Left lung (tissue), 10 donors: Measurements from ENCODE around the gene EHMT2. TPM values are rescaled to one million over a fixed set of nuclear protein-coding genes. Genes with fewer than 3 reads are reported as not detected.
"Not testable (repeated sequence)": the region's sequence is repeated elsewhere in the genome, so short reads cannot be mapped to it uniquely, and the experiment has no call there.

Experiments used
- ATAC-seq: fragments of 200-7000 bp; cut with Tn5 transposase; one replicate; pipeline ENCODE4 v1.9.1; 2020; ENCODE audit warnings: moderate library complexity
- DNase-seq, 4 donors: peaks; one replicate each; pipeline ENCODE4 v3.0.0-alpha.2; 2013 to 2020
- H3K27ac ChIP-seq, 2 donors: fragments of 200-600 bp; sonication (generic) in 1 of 2; one replicate each; pipeline versions ENCODE4 v1.5.0 to v1.8.0; 2020 to 2021
- H3K27me3 ChIP-seq, 2 donors: fragments of 200-600 bp; sonication (generic) in 1 of 2; one replicate each; pipeline versions ENCODE4 v1.5.0 to v1.8.0; 2020 to 2021
- H3K36me3 ChIP-seq, 2 donors: fragments of 200-600 bp; sonication (generic) in 1 of 2; one replicate each; pipeline versions ENCODE4 v1.5.0 to v1.8.0; 2020 to 2021
- H3K4me1 ChIP-seq, 2 donors: fragments of 200-600 bp; one replicate each; pipeline ENCODE4 v1.8.0; 2021
- H3K4me3 ChIP-seq, 2 donors: fragments of 200-600 bp; sonication (generic) in 1 of 2; one replicate each; pipeline versions ENCODE4 v1.5.0 to v1.8.0; 2020 to 2021; ENCODE audit warnings: mild to moderate bottlenecking in 1 of 2
- H3K9me3 ChIP-seq, 2 donors: fragments of 200-600 bp; sonication (generic) in 1 of 2; one replicate each; pipeline versions ENCODE4 v1.5.0 to v1.8.0; 2020 to 2021
- CTCF ChIP-seq, 2 donors: fragments of 200-600 bp; sonication (generic) in 1 of 2; IDR thresholded peaks; one replicate each; pipeline versions ENCODE4 v1.5.0 to v1.8.0; 2021; ENCODE audit warnings: antibody characterized with exemption in 2 of 2
- intact Hi-C, 2 donors: fragments of 100-400 bp; cut with DNase I; formaldehyde crosslinking; loops; one replicate each; pipeline versions ENCODE4 v1.11.2 to v1.14.2; 2022
- polyA plus RNA-seq, 6 donors: library from polyadenylated mRNA; unstranded; fragments of 120-200 nt; gene quantifications; one replicate each; pipeline ENCODE4 v1.2.1, GENCODE V29; 2013; ENCODE audit not compliant: insufficient read length in 6 of 6
- total RNA-seq, 2 donors: library from RNA; stranded (reverse); fragmentation: NEBNext Ultra II Directional; extraction: Animal tissue kit (Norgen Biotek cat#: 25700); gene quantifications; one replicate each; pipeline ENCODE4 v1.2.1, GENCODE V29; 2021
- donor health status: DM: no; HTN: yes; CAD: no.
- donor health status: DM: no; HTN: no; CAD: no.

Gene EHMT2
- total and polyA plus RNA-seq, 8 donors, result 41.0 to 85.0 (median 75.3) TPM

GRCh38 chr6:31851485-31851832 is 46.0 kb downstream of the EHMT2 start:
- no peak overlapping the region for H3K27ac ChIP-seq
- no peak for ATAC-seq
- no peaks in the 10 kb centered on the region for H3K9me3 ChIP-seq
- peaks cover 0 to 12% of the 10 kb centered on the region in 2 donors for H3K36me3 ChIP-seq
- no peak for DNase-seq
- H3K4me1 ChIP-seq, result no peaks in the 10 kb centered on the region
- no peaks in the 10 kb centered on the region for H3K27me3 ChIP-seq
- no peak overlapping the region for H3K4me3 ChIP-seq
- intact Hi-C loops, result no loop called here
- TF ChIP-seq CTCF (IDR thresholded peaks at IDR 0.05), result no peak

GRCh38 chr6:31850765-31851484 is 46.6 kb downstream of the EHMT2 start:
- DNase-seq (no peak), ATAC-seq (no peak)
- TF ChIP-seq CTCF (IDR thresholded peaks at IDR 0.05), result no peak
- H3K27ac ChIP-seq, result no peak overlapping the region
- intact Hi-C loops, result no loop called here
- no peaks in the 10 kb centered on the region for H3K9me3 ChIP-seq
- no peaks in the 10 kb centered on the region for H3K27me3 ChIP-seq
- H3K36me3 ChIP-seq, result peaks cover 0 to 7% of the 10 kb centered on the region in 2 donors
- no peaks in the 10 kb centered on the region for H3K4me1 ChIP-seq
- H3K4me3 ChIP-seq, result no peak overlapping the region

- Histone ChIP-seq H3K27ac (no peak overlapping the region), H3K27me3 (no peaks in the 10 kb centered on the region), H3K4me1 (no peaks in the 10 kb centered on the region), H3K36me3 (no peaks in the 10 kb centered on the region), H3K9me3 (no peaks in the 10 kb centered on the region), H3K4me3 (no peak overlapping the region)
- no peak for DNase-seq
- intact Hi-C loops, result no loop called here
- TF ChIP-seq CTCF (IDR thresholded peaks at IDR 0.05), result no peak
- no peak for ATAC-seq
These were observed 50.1 kb downstream of the EHMT2 start for GRCh38 chr6:31847276-31847978.

GRCh38 chr6:31844507-31844906 is 53.0 kb downstream of the EHMT2 start:
- peaks cover 0 to 29% of the 10 kb centered on the region in 2 donors for H3K36me3 ChIP-seq
- intact Hi-C loops, result no loop called here
- H3K4me3 ChIP-seq, result no peak overlapping the region
- ATAC-seq, result peak; percentile 59
- H3K4me1 ChIP-seq, result peaks cover 0 to 6% of the 10 kb centered on the region in 2 donors
- no peaks in the 10 kb centered on the region for H3K9me3 ChIP-seq
- no peak for DNase-seq
- TF ChIP-seq CTCF (IDR thresholded peaks at IDR 0.05), result no peak
- no peak overlapping the region for H3K27ac ChIP-seq
- H3K27me3 ChIP-seq, result no peaks in the 10 kb centered on the region

- Histone ChIP-seq H3K27ac (no peak overlapping the region), H3K27me3 (no peaks in the 10 kb centered on the region), H3K4me1 (peaks cover 19 to 30% of the 10 kb centered on the region in 2 donors), H3K36me3 (peaks cover 0 to 53% of the 10 kb centered on the region in 2 donors), H3K4me3 (no peak overlapping the region), H3K9me3 (no peaks in the 10 kb centered on the region)
- intact Hi-C loops, result no loop called here
- DNase-seq, result no peak
- no peak for ATAC-seq
- TF ChIP-seq CTCF (IDR thresholded peaks at IDR 0.05), result no peak
These were observed 55.4 kb downstream of the EHMT2 start for GRCh38 chr6:31842053-31842452.

GRCh38 chr6:31839779-31840126 is 57.7 kb downstream of the EHMT2 start:
- ATAC-seq, intact Hi-C loops, H3K27me3 ChIP-seq, H3K9me3 ChIP-seq, DNase-seq, H3K4me3 ChIP-seq, H3K27ac ChIP-seq: not testable (repeated sequence)
- Histone ChIP-seq H3K36me3 (peaks cover 0 to 57% of the 10 kb centered on the region in 2 donors), H3K4me1 (peaks cover 31 to 48% of the 10 kb centered on the region in 2 donors)
